Skin of body (tissue), 2 donors: ENCODE results near the gene CD86. TPM values are rescaled to one million over a fixed set of nuclear protein-coding genes. Genes with fewer than 3 reads are reported as not detected.

Experiments
- DNase-seq: peaks from one replicate; lab custom pipeline; 2025; lab: John Stamatoyannopoulos, UW
- total RNA-seq: library from RNA; depleted of rRNA; stranded (reverse); fragments of >200 nt; gene quantifications from one replicate; pipeline ENCODE4 v1.2.3, GENCODE V29; 2014

CD86 gene
- total RNA-seq, 1 donor from 2014 or later = 6.8 TPM

DNA sequence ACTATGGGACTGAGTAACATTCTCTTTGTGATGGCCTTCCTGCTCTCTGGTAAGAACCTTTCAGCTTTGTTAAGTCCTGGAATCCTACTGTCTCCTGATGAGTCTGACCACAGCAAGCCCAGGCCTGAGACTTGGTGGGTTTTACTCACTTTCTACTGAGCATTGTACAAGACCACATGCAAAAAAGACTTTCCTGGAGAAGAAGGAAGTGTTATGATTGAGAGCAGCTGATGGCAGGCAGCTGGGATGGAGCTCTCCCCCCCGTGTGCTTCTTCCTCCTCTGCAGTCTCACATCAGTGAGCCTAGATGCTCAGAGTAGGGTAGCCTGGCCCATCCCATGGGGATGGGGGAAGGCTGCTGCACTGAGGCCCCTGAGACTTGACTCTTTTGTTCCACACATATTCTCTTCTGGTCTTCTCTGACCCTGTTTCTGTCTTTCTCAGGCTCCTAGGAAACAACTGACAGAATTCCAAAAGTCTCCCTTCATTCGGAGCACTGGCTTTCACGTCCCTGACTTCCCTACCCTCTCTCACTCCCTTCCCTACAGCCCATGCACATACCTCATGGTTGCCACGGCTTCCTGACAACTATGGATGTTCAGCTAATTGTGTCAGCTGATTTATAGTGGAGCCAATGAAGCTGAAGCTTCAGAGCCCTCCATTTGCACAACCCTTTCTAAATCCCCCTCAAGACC, 36.6 kb downstream of the CD86 start:
- no peak for DNase-seq

- DNase-seq = no peak
These were observed 37.5 kb downstream of the CD86 start for GRCh38 chr3:122092460-122093165.

DNA sequence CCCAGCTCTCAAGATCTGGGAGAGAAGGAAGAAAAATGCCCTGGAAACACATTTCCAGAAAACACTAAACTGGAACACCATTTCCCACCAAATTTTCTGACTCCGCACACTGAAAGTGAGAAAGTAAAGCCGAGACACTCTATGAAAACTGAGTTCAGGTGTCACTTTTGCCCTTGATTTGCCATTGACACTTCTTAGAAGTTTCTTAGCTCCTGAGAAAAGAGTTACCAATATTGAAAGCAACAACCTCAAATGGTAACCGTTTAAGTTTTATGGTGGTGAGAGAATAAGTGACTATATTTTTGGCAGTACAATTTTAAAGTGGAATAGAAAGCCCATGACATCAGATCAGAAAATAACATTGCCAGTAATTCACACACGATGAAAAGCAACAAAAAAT, 39.0 kb downstream of the CD86 start:
- DNase-seq = no peak

GRCh38 chr3:122094693-122095092, 39.5 kb downstream of the CD86 start:
- DNase-seq = no peak

- DNase-seq = no peak
These were observed 42.0 kb downstream of the CD86 start for GRCh38 chr3:122097141-122097540.

DNA sequence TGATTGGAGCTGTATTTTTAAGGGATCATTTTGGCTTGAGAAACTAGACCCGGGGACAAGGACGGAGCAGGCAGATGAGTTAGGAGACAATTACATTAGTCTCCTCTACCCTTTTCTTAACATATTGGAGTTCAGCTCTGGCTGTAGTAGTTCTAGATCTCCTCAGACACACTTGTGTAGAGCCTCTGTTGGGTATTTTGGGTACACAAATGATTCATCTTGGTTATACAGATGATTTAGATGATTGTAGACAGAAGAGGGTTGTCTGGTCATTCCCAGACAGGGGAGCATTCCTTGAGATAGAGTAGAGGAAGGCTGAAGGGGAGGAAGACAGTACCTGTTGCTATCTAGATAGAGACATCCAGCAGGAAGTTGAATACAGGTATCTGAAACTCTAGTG, 43.4 kb downstream of the CD86 start:
- DNase-seq = no peak

GRCh38 chr3:122099255-122099654, 44.1 kb downstream of the CD86 start:
- no peak for DNase-seq

- no peak for DNase-seq
These were observed 44.9 kb downstream of the CD86 start for GRCh38 chr3:122100083-122100482.

GRCh38 chr3:122100591-122101463, 45.7 kb downstream of the CD86 start:
- DNase-seq = no peak

DNA sequence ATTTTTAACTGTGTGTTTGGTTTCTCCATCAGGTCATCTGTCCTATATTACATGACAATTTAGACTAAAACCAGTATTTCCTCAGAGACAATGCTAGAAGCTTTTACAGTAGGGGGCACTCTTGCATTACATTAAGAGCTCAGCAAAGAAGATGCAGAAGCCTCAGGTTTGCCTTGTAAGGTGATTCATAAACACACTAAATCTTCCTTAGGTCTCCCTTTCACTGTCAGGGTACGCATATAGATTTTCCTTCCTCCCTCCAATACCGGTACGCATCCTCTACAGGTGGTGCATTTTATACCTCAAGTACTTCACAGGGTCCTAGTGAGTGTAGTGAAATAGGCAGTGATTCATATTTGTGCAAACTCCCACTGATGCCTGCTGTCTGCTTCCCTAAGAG, 46.5 kb downstream of the CD86 start:
- DNase-seq = no peak

DNA sequence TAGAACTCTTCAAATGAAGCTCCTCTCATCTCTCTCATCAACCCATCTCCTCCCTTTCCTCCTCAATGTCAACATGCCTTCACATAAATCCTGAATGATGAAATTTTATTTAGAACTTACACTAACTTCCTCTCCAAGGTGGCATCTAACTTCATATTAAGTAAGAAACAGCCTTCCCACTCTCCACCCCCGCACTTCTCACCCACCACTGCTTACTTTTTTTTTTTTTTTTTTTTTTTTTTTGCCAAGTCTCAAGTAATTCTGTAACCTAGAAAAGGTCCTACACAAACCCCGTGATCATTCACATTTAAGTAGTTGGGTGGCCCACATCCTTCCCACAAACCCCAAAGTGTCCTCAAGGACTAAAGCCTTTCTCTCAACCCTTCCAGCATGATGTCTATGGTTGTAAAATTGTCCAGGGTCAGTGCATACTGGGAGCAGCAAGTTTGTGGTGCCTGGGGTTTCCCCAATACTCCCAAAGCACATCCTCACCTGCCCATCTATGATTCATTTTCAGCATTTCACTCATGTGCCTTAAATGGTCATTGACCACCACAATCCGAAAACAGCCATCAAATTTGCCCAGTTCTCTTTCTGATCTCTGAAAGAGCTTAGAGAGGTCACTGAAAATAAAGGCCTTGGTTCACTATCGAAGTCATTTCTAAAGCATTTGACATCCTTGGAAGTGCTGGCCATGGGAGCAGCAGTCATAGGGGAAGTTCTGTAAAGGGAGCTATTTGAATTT, 47.2 kb downstream of the CD86 start:
- DNase-seq = no peak

GRCh38 chr3:122103821-122104514, 48.8 kb downstream of the CD86 start:
- no peak for DNase-seq

DNA sequence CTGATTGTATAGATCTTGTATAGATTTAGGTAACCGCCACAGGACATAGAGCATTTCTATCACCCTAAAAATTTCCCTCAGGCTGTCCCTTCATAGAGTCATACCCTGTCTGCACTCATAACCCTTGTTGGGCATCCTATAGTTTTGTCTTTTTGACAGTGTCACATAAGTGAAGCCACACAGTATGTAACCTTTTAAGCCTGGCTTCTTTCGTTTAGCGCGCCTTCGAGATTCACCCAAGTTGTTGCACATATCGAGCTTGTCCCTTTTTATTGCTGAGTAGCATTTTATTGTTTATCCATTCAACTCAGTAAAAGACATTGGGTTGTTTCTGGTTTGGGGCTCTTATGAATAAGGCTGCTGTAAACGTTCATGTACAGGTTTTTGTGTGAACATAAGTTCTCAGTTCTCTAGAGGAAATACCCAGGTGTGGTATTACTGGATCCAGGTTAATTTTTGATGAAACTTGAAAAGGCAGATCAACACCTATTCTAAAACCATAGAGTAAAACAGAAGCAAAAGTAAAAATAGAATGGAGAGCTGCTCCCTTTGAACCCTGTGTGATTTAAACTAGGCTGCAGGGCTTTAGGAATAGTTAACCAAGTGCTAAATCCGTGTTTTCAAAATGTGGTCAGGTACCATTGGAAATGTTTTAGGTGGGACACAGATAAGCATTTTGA, 49.5 kb downstream of the CD86 start:
- no peak for DNase-seq

DNA sequence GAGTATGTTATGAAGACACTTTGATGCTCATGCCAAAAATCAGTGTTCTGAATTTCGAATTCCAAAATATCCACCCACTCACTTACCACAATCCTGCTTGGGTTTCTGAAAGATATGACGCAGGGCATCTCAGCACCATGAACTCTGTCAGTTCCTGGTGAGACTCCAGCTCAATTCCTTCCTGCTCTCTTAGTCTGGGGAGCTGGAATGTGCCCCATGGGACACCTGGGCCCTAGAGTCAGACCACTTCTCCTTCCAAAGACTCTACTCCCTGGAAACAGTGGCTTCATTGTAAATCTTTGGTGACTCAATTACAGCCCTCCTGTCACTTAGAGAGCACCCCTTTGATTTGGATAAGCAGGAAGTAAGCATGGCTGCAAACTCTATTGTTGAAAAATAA, 50.5 kb downstream of the CD86 start:
- no peak for DNase-seq

DNA sequence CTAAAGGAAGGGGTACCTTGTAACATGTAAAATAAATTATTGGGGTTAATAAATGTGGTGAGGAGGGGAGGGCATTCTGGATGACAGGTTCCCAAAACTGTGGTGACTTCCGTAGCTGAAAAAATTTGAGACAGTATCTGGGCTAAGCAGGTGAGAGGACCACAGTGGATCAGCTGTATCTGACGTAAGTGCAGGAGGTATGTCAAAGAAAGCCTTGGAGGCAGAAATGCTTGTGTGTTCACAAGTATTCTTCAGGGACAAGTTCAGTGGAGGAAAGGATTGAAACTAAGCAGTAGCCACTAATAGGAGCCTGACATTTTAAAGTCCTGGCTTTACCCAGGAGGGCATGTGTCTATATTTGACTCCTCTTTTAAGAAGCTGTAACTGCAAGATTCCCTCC, 52.0 kb downstream of the CD86 start:
- no peak for DNase-seq

GRCh38 chr3:122111974-122112373, 56.8 kb downstream of the CD86 start:
- DNase-seq = no peak

- no peak for DNase-seq
These were observed 57.6 kb downstream of the CD86 start for GRCh38 chr3:122112754-122113153.

- DNase-seq = no peak
These were observed 68.7 kb downstream of the CD86 start for GRCh38 chr3:122123850-122124249.

DNA sequence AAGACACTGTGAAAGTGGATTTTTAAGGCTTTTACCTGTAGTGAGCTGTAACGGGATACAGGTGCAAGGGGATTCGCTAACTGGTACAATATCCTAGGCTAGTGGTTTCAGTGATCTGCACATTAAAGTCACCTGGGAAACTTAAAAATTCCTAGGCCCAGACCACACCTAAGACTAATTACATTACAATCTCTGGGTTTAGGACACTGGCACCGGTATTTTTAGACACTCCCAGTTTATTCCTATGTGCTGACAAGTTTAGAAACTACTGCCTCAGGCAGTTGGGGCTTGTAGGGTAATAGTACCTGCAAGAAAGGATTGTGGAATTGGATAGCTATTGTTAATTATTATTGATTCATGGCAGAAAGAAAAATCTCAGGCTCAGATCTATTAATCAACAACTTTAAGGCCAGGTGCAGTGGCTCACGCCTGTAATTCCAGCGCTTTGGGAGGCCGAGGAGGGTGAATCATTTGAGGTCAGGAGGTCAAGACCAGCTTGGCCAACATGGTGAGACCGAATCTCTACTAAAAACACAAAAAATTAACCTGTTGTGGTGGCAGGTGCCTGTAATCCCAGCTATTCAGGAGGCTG, 77.9 kb downstream of the CD86 start:
- no peak for DNase-seq

DNA sequence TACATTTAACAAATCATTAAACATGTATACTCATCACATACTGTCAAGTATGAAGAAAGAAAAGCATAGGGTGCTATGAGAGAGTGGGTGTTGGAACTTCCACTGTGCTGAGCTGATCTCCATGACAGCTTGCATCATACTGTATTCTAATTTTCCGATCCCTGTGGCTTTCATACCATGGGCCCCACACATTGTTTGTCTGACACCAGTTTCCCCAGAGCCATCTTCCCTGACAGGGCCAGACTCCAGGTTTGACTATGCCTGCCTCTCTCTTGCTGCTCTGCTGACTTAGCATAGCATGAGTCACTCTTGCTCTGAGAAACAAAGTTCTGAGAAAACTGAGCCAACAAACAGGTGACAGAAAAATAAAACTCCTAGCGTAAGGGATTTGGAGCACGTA, 91.3 kb downstream of the CD86 start:
- no peak for DNase-seq
